C4-2B (cell line): ENCODE measurements around the gene PRAMEF25.
"Not testable (repeated sequence)": the region's sequence is repeated elsewhere in the genome, so short reads cannot be mapped to it uniquely, and the experiment has no call there.

Experiments used
- ZFX ChIP-seq: fragments of 450-650 bp; IDR thresholded peaks from 2 replicates; pipeline ENCODE4 v1.6.1; 2017
- TF ChIP-seq, protein P1 (sequence below): fragments of 450-650 bp; conservative IDR thresholded peaks from 2 replicates; pipeline ENCODE4 v1.5.1; 2017; ENCODE audit warnings: mild to moderate bottlenecking

DNA sequence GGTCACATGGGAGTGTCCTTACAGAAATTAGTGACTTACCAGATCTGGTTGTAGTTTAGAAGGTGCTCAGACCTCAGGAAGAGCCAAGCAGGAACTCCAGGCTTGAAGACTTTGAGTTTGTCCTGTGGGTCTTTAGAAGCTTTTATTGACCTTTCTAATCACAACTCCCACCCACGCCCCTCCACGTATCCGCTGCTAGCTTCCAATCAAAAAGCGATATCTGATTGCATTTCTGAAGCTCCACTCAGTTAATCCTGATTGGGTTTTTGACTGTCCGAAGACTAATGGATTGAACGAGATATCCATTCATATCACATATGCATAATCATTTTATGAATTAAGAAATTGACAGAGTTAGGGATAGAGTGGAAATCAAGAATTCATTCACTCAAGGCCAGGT is 46.2 kb downstream of the PRAMEF25 start, which contains the start of gene HNRNPCL2:
- TF ChIP-seq, protein P1, sequence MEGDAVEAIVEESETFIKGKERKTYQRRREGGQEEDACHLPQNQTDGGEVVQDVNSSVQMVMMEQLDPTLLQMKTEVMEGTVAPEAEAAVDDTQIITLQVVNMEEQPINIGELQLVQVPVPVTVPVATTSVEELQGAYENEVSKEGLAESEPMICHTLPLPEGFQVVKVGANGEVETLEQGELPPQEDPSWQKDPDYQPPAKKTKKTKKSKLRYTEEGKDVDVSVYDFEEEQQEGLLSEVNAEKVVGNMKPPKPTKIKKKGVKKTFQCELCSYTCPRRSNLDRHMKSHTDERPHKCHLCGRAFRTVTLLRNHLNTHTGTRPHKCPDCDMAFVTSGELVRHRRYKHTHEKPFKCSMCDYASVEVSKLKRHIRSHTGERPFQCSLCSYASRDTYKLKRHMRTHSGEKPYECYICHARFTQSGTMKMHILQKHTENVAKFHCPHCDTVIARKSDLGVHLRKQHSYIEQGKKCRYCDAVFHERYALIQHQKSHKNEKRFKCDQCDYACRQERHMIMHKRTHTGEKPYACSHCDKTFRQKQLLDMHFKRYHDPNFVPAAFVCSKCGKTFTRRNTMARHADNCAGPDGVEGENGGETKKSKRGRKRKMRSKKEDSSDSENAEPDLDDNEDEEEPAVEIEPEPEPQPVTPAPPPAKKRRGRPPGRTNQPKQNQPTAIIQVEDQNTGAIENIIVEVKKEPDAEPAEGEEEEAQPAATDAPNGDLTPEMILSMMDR: not testable (repeated sequence)
- TF ChIP-seq ZFX: not testable (repeated sequence)
